ENCODE results near the gene APOA5. TPM values are rescaled to one million over a fixed set of nuclear protein-coding genes. Genes with fewer than 3 reads are reported as not detected.
A peak's percentile ranks its signal among the peaks of the same experiment; 100 is the strongest.
"Not testable (repeated sequence)": the region's sequence is repeated elsewhere in the genome, so short reads cannot be mapped to it uniquely, and the experiment has no call there.

Gene APOA5
- total RNA-seq, 1 donor from 2014 or later, result not detected

GRCh38 chr11:116836632-116836991 is 44.9 kb upstream of the APOA5 start:
- Histone ChIP-seq H3K9me3 (replicated peaks) (no peaks in the 10 kb centered on the region), H3K4me1 (peaks cover 42% of the 10 kb centered on the region), H3K4me3 (peak overlapping the region; percentile 59), H3K27ac (replicated peaks) (peak overlapping the region; percentile 84), H3K36me3 (no peaks in the 10 kb centered on the region), H3K27me3 (ENCODE audit: low read depth) (no peaks in the 10 kb centered on the region)
- intact Hi-C loops (cut with micrococcal nuclease), result no loop called here
- TF ChIP-seq CTCF (IDR thresholded peaks at IDR 0.05; ENCODE audit: borderline replicate concordance), result no peak
- DNase-seq, result no peak

- peak; percentile 65 for TF ChIP-seq CTCF (IDR thresholded peaks at IDR 0.05; ENCODE audit: borderline replicate concordance)
- H3K4me3 ChIP-seq, result peak overlapping the region; percentile 59
These were observed 44.3 kb upstream of the APOA5 start for GRCh38 chr11:116835791-116836631.

GRCh38 chr11:116835042-116835772 is 43.5 kb upstream of the APOA5 start:
- Histone ChIP-seq H3K4me1 (peaks cover 39% of the 10 kb centered on the region), H3K9me3 (replicated peaks) (no peaks in the 10 kb centered on the region), H3K27me3 (ENCODE audit: low read depth) (no peaks in the 10 kb centered on the region), H3K4me3 (peak overlapping the region; percentile 59), H3K27ac (replicated peaks) (peak overlapping the region; percentile 84), H3K36me3 (no peaks in the 10 kb centered on the region)
- intact Hi-C loops (cut with micrococcal nuclease), result no loop called here
- no peak for DNase-seq
- TF ChIP-seq CTCF (IDR thresholded peaks at IDR 0.05; ENCODE audit: borderline replicate concordance), result no peak

More at GRCh38 chr11:116835791-116836631, 44.3 kb upstream of the APOA5 start:
- intact Hi-C loops (cut with micrococcal nuclease), result no loop called here
- Histone ChIP-seq H3K4me1 (peaks cover 42% of the 10 kb centered on the region), H3K27ac (replicated peaks) (peak overlapping the region; percentile 84), H3K36me3 (no peaks in the 10 kb centered on the region), H3K9me3 (replicated peaks) (no peaks in the 10 kb centered on the region), H3K27me3 (ENCODE audit: low read depth) (no peaks in the 10 kb centered on the region)
- DNase-seq, result peak; percentile 88

GRCh38 chr11:116834535-116835041 is 42.9 kb upstream of the APOA5 start:
- Histone ChIP-seq H3K4me1 (peaks cover 38% of the 10 kb centered on the region), H3K4me3 (peak overlapping the region; percentile 59), H3K27ac (replicated peaks) (peak overlapping the region; percentile 84)
- DNase-seq; H3K9me3 ChIP-seq (replicated peaks); H3K27me3 ChIP-seq (ENCODE audit: low read depth); H3K36me3 ChIP-seq; intact Hi-C loops (cut with micrococcal nuclease): not testable (repeated sequence)

GRCh38 chr11:116833816-116834534 is 42.3 kb upstream of the APOA5 start:
- TF ChIP-seq CTCF (IDR thresholded peaks at IDR 0.05; ENCODE audit: borderline replicate concordance), result no peak
- H3K27ac ChIP-seq (replicated peaks), result no peak overlapping the region
- H3K4me3 ChIP-seq, result no peak overlapping the region
- no peaks in the 10 kb centered on the region for H3K27me3 ChIP-seq (ENCODE audit: low read depth)
- H3K9me3 ChIP-seq (replicated peaks), result no peaks in the 10 kb centered on the region
- peaks cover 38% of the 10 kb centered on the region for H3K4me1 ChIP-seq
- intact Hi-C loops (cut with micrococcal nuclease), result no loop called here
- no peaks in the 10 kb centered on the region for H3K36me3 ChIP-seq
- DNase-seq, result no peak

All from left ventricle myocardium inferior (tissue), 1 donor.